ENCODE data around the gene ZBTB22.

Gene ZBTB22

GRCh38 chr6:33304216-33304615, 13.3 kb downstream of the ZBTB22 start:
- DNase-seq (ENCODE audit: low read depth) = no peak
- no peak for TF ChIP-seq CTCF (conservative IDR thresholded peaks at IDR 0.05; ENCODE audit: low read length)

GRCh38 chr6:33301877-33302276, 15.7 kb downstream of the ZBTB22 start:
- DNase-seq (ENCODE audit: low read depth) = no peak
- no peak overlapping the region for H3K4me3 ChIP-seq (ENCODE audit: low read length)
- TF ChIP-seq CTCF (conservative IDR thresholded peaks at IDR 0.05; ENCODE audit: low read length) = no peak

More at GRCh38 chr6:33304216-33304615, 13.3 kb downstream of the ZBTB22 start:
- no peak overlapping the region for H3K4me3 ChIP-seq (ENCODE audit: low read length)

GRCh38 chr6:33299237-33299944, 18.2 kb downstream of the ZBTB22 start:
- H3K4me3 ChIP-seq (ENCODE audit: low read length) = peak overlapping the region; percentile 99
- TF ChIP-seq CTCF (conservative IDR thresholded peaks at IDR 0.05; ENCODE audit: low read length) = peak; percentile 74
- DNase-seq (ENCODE audit: low read depth) = peak; percentile 91

GRCh38 chr6:33298773-33299236, 18.7 kb downstream of the ZBTB22 start, which contains the start of gene RGL2:
Gene RGL2 (minus strand): TSS chr6:33298942. CDS start chr6:33298610, 332 bp downstream.
- peak; percentile 65 for DNase-seq (ENCODE audit: low read depth)
- TF ChIP-seq CTCF (conservative IDR thresholded peaks at IDR 0.05; ENCODE audit: low read length) = no peak
- H3K4me3 ChIP-seq (ENCODE audit: low read length) = peak within 1 kb of the TSS; percentile 99

- 0 out of 2 replicates have a peak, but pooled peaks have one; percentile 4 for TF ChIP-seq CTCF (conservative IDR thresholded peaks at IDR 0.05; ENCODE audit: low read length)
- DNase-seq (ENCODE audit: low read depth) = peak; percentile 87
- H3K4me3 ChIP-seq (ENCODE audit: low read length) = peak overlapping the region; percentile 99
Observed at GRCh38 chr6:33297956-33298772, 19.4 kb downstream of the ZBTB22 start.

- DNase-seq (ENCODE audit: low read depth) = no peak
- TF ChIP-seq CTCF (conservative IDR thresholded peaks at IDR 0.05; ENCODE audit: low read length) = no peak
- H3K4me3 ChIP-seq (ENCODE audit: low read length) = peak overlapping the region; percentile 99
Observed at GRCh38 chr6:33297406-33297955, 20.1 kb downstream of the ZBTB22 start.

Data from AG10803 (cell line).